H1 (cell line): Measurements from ENCODE around the gene GALNT9. TPM values are rescaled to one million over a fixed set of nuclear protein-coding genes. Genes with fewer than 3 reads are reported as not detected.

Experiments used
- BACH1 ChIP-seq: IDR thresholded peaks from 2 replicates; pipeline ENCODE4 v1.6.1; 2012; ENCODE audit warnings: low read length, improper control_type of control experiment
- CTCF ChIP-seq, 3 experiments: IDR thresholded peaks; 1 replicate in 2 of 3; 2 replicates in 1 of 3; pipeline versions ENCODE4 v1.5.1 to v1.6.1; 2011; ENCODE audit warnings: low read length in 3 of 3, mild to moderate bottlenecking in 3 of 3, inconsistent platforms in 2 of 3, low read depth in 1 of 3, moderate library complexity in 1 of 3; ENCODE audit not compliant: insufficient read depth in 1 of 3; ENCODE audit errors: control extremely low read depth in 1 of 3
- E2F6 ChIP-seq: IDR thresholded peaks from 2 replicates; pipeline ENCODE4 v1.6.1; 2012; ENCODE audit warnings: inconsistent platforms
- GTF2F1 ChIP-seq: IDR thresholded peaks from 2 replicates; pipeline ENCODE4 v1.6.1; 2012; ENCODE audit warnings: low read depth, low read length, improper control_type of control experiment, borderline replicate concordance
- MAFK ChIP-seq: IDR thresholded peaks from 2 replicates; pipeline ENCODE4 v1.6.1; 2012; ENCODE audit warnings: low read depth, mild to moderate bottlenecking, improper control_type of control experiment, low read length
- POLR2AphosphoS5 ChIP-seq: IDR thresholded peaks from 2 replicates; pipeline ENCODE4 v1.6.1; 2011; ENCODE audit warnings: low read depth, low read length
- RBBP5 ChIP-seq: IDR thresholded peaks from 2 replicates; pipeline ENCODE4 v1.7.1; 2012; ENCODE audit warnings: low read depth, mild to moderate bottlenecking, inconsistent platforms, low read length, moderate library complexity, borderline replicate concordance
- TAF7 ChIP-seq: optimal IDR thresholded peaks from 2 replicates; pipeline ENCODE3; 2011; ENCODE audit warnings: low read depth, mild to moderate bottlenecking, inconsistent platforms, low read length, moderate library complexity, borderline replicate concordance
- polyA plus RNA-seq, 7 experiments: library from polyadenylated mRNA; depleted of rRNA in 3 of 7; stranded (reverse) in 5 of 7; unstranded in 2 of 7; fragments of >200 nt in 5 of 7; fragments of 200-250 nt in 2 of 7; gene quantifications; 1 replicate in 5 of 7; 2 replicates in 1 of 7; 4 replicates in 1 of 7; pipeline versions ENCODE4 v1.2.1 to v1.2.3, GENCODE V29; 2011 to 2013; ENCODE audit warnings: missing spikeins in 2 of 7, mixed read lengths in 2 of 7
- total RNA-seq: library from RNA; stranded (reverse); fragmentation: NEBNext Ultra II Directional; extraction: Animal tissue kit (Norgen Biotek cat#: 25700); gene quantifications from 2 replicates; pipeline ENCODE4 v1.2.1, GENCODE V29; 2021

The GALNT9 gene
- total and polyA plus RNA-seq, 2 of the 8 experiments (the other 6 are each of a cell fraction or from before 2014, with no cell fraction given), result 2.0 to 3.6 TPM

- no peak for TF ChIP-seq CTCF (IDR thresholded peaks at IDR 0.05; ENCODE audit: control extremely low read depth in 1 of 3, insufficient read depth in 1 of 3, low read depth in 1 of 3, low read length in 3 of 3)
- no peak for TF ChIP-seq RBBP5
- no peak for TF ChIP-seq POLR2AphosphoS5
- no peak for TF ChIP-seq BACH1
- no peak for TF ChIP-seq MAFK
- TF ChIP-seq GTF2F1, result no peak
- TF ChIP-seq TAF7, result no peak
- TF ChIP-seq E2F6, result no peak
Measured at GRCh38 chr12:132166093-132166492, 163.3 kb downstream of the GALNT9 start (continued).
